Measurements from ENCODE around the gene CEP76.
"Not testable (repeated sequence)": the region's sequence is repeated elsewhere in the genome, so short reads cannot be mapped to it uniquely, and the experiment has no call there.

CEP76 gene

GRCh38 chr18:12627199-12627598, 75.3 kb downstream of the CEP76 start:
- H3K36me3 ChIP-seq (ENCODE audit: control insufficient read depth, insufficient read depth, low read length); H4K5ac ChIP-seq (ENCODE audit: low read length); H3K27me3 ChIP-seq (ENCODE audit: insufficient read depth, low read length, poor library complexity); H4K8ac ChIP-seq (ENCODE audit: low read depth, low read length); H2AK5ac ChIP-seq (ENCODE audit: low read length); H3K18ac ChIP-seq (ENCODE audit: low read length); H3K4me2 ChIP-seq (ENCODE audit: low read length); H2BK15ac ChIP-seq (replicated peaks; ENCODE audit: low read depth); DNase-seq; H3K9ac ChIP-seq (ENCODE audit: low read length); H3K79me1 ChIP-seq (ENCODE audit: low read length); H3K27ac ChIP-seq (ENCODE audit: low read depth, low read length); H2BK5ac ChIP-seq (ENCODE audit: low read length); H3K4me1 ChIP-seq (ENCODE audit: control insufficient read depth, low read depth, low read length); H3K4me3 ChIP-seq (ENCODE audit: low read length); H2BK120ac ChIP-seq (ENCODE audit: low read depth, low read length); H3K4ac ChIP-seq (ENCODE audit: low read depth, low read length); H3K23ac ChIP-seq (ENCODE audit: low read length); H3K56ac ChIP-seq (ENCODE audit: low read length); H3K79me2 ChIP-seq (ENCODE audit: control insufficient read depth, insufficient read depth, low read length): not testable (repeated sequence)
- no CpG with 5 or more reads among the region's 3 CpGs for WGBS (ENCODE audit: extremely low coverage, insufficient coverage, low lambda C conversion rate)

GRCh38 chr18:12625241-12625640, 77.3 kb downstream of the CEP76 start:
- no peak overlapping the region for H3K27ac ChIP-seq (ENCODE audit: low read depth, low read length)
- H2BK120ac ChIP-seq (ENCODE audit: low read depth, low read length) = no peak overlapping the region
- no peak overlapping the region for H4K8ac ChIP-seq (ENCODE audit: low read depth, low read length)
- no peak overlapping the region for H3K18ac ChIP-seq (ENCODE audit: low read length)
- no peak for DNase-seq
- no peak overlapping the region for H2BK5ac ChIP-seq (ENCODE audit: low read length)
- no peak overlapping the region for H2AK5ac ChIP-seq (ENCODE audit: low read length)
- H3K79me1 ChIP-seq (ENCODE audit: low read length) = no peaks in the 10 kb centered on the region
- no CpG with 5 or more reads among the region's 4 CpGs for WGBS (ENCODE audit: extremely low coverage, insufficient coverage, low lambda C conversion rate)
- H3K9ac ChIP-seq (ENCODE audit: low read length) = no peak overlapping the region
- no peak overlapping the region for H3K4me3 ChIP-seq (ENCODE audit: low read length)
- no peak overlapping the region for H2BK15ac ChIP-seq (replicated peaks; ENCODE audit: low read depth)
- no peak overlapping the region for H3K56ac ChIP-seq (ENCODE audit: low read length)
- no peak overlapping the region for H3K4ac ChIP-seq (ENCODE audit: low read depth, low read length)
- no peak overlapping the region for H3K4me2 ChIP-seq (ENCODE audit: low read length)
- no peaks in the 10 kb centered on the region for H3K36me3 ChIP-seq (ENCODE audit: control insufficient read depth, insufficient read depth, low read length)
- no peak overlapping the region for H4K5ac ChIP-seq (ENCODE audit: low read length)
- no peaks in the 10 kb centered on the region for H3K4me1 ChIP-seq (ENCODE audit: control insufficient read depth, low read depth, low read length)
- no peaks in the 10 kb centered on the region for H3K27me3 ChIP-seq (ENCODE audit: insufficient read depth, low read length, poor library complexity)
- H3K79me2 ChIP-seq (ENCODE audit: control insufficient read depth, insufficient read depth, low read length) = no peaks in the 10 kb centered on the region
- H3K23ac ChIP-seq (ENCODE audit: low read length) = no peak overlapping the region
